ENCODE measurements around the gene CSTB.

- TF ChIP-seq POLR2A (IDR thresholded peaks at IDR 0.05; ENCODE audit: borderline replicate concordance, extremely low read depth, insufficient read depth, insufficient read length) (no peak), CTCF (IDR thresholded peaks at IDR 0.05 in 2 of 3, conservative IDR thresholded peaks at IDR 0.05 in 1 of 3; ENCODE audit: borderline replicate concordance in 1 of 3, insufficient read depth in 1 of 3, low read depth in 2 of 3, low read length in 2 of 3) (no peak), REST (IDR thresholded peaks at IDR 0.05; ENCODE audit: low read depth) (no peak), ATF3 (IDR thresholded peaks at IDR 0.05) (no peak), POLR2AphosphoS5 (IDR thresholded peaks at IDR 0.05; ENCODE audit: low read depth, low read length) (no peak), ZBTB33 (IDR thresholded peaks at IDR 0.05; ENCODE audit: extremely low read depth, insufficient replicate concordance, low read length) (no peak), RAD21 (IDR thresholded peaks at IDR 0.05; ENCODE audit: low read depth) (no peak), MAX (IDR thresholded peaks at IDR 0.05) (no peak), EZH2phosphoT487 (IDR thresholded peaks at IDR 0.05; ENCODE audit: borderline replicate concordance) (no peak), ZFX (IDR thresholded peaks at IDR 0.05) (no peak), FOSL1 (IDR thresholded peaks at IDR 0.05; ENCODE audit: low read depth) (no peak), ZNF274 (IDR thresholded peaks at IDR 0.05; ENCODE audit: low read depth, low read length) (no peak), YY1 (IDR thresholded peaks at IDR 0.05; ENCODE audit: extremely low read depth, insufficient replicate concordance, low read depth, low read length) (no peak)
Measured at GRCh38 chr21:43766734-43767497, 9.2 kb downstream of the CSTB start.
